H1 (cell line): ENCODE data around the gene LAIR2. TPM values are rescaled to one million over a fixed set of nuclear protein-coding genes. Genes with fewer than 3 reads are reported as not detected.

Experiments used
- CTCF ChIA-PET: fragments of 300-600 bp; sonication (Branson Sonifier 250); formaldehyde crosslinking; loops from one replicate; lab custom pipeline; 2021; ENCODE audit not compliant: partially characterized antibody; lab: Charles Lee
- POLR2A ChIA-PET: fragments of 300-600 bp; sonication (Branson Sonifier 250); formaldehyde crosslinking; loops from one replicate; lab custom pipeline; 2021; ENCODE audit warnings: inconsistent platforms; ENCODE audit not compliant: partially characterized antibody; lab: Charles Lee
- DNase-seq, 2 experiments: peaks; one replicate each; pipeline versions ENCODE4 v3.0.0 to v3.0.0-alpha.2; 2010 to 2022; ENCODE audit warnings: low spot score in 2 of 2, low read depth in 1 of 2, mixed read lengths in 1 of 2
- FAIRE-seq: peaks from 2 replicates; lab custom pipeline; 2011; peaks lifted over from hg19 to GRCh38; lab: Jason Lieb, UNC
- H2AFZ ChIP-seq: 2 replicates; pipeline ENCODE4 v1.8.1; 2012; ENCODE audit warnings: low read length, inconsistent platforms
- H2AK5ac ChIP-seq: 2 replicates; pipeline ENCODE4 v1.6.1; 2013; ENCODE audit warnings: low read depth, low read length
- H2BK120ac ChIP-seq: replicated peaks from 2 replicates; pipeline ENCODE3; 2013; ENCODE audit warnings: low read depth, low read length, inconsistent platforms
- H2BK12ac ChIP-seq: 2 replicates; pipeline ENCODE4 v1.6.1; 2013; ENCODE audit warnings: low read depth, low read length
- H2BK15ac ChIP-seq: 2 replicates; pipeline ENCODE4 v1.6.1; 2013; ENCODE audit warnings: low read length
- H2BK20ac ChIP-seq: 2 replicates; pipeline ENCODE4 v1.6.1; 2013; ENCODE audit warnings: low read length
- H2BK5ac ChIP-seq: 2 replicates; pipeline ENCODE4 v1.6.1; 2013; ENCODE audit warnings: low read depth, low read length
- H3K14ac ChIP-seq: 2 replicates; pipeline ENCODE4 v1.6.1; 2013; ENCODE audit warnings: inconsistent platforms; ENCODE audit not compliant: insufficient read length
- H3K18ac ChIP-seq: 2 replicates; pipeline ENCODE4 v1.6.1; 2013; ENCODE audit warnings: low read length; ENCODE audit errors: extremely low read depth
- H3K23ac ChIP-seq: 2 replicates; pipeline ENCODE4 v1.6.1; 2013; ENCODE audit warnings: inconsistent platforms; ENCODE audit not compliant: insufficient read length
- H3K23me2 ChIP-seq: 2 replicates; pipeline ENCODE4 v1.6.1; 2013; ENCODE audit warnings: low read depth, low read length
- H3K27ac ChIP-seq: 2 replicates; pipeline ENCODE4 v1.6.1; 2011; ENCODE audit warnings: low read depth, low read length, inconsistent platforms
- H3K27me3 ChIP-seq, 4 experiments: replicated peaks in 1 of 4; 1 replicate in 1 of 4; 2 replicates in 3 of 4; pipeline versions ENCODE4 v1.6.1 to v1.8.1; 2011 to 2013; ENCODE audit warnings: low read length in 3 of 4, mild to moderate bottlenecking in 3 of 4, inconsistent platforms in 2 of 4, mixed read lengths in 2 of 4, moderate library complexity in 1 of 4; ENCODE audit not compliant: control insufficient read depth in 3 of 4, insufficient read depth in 3 of 4; ENCODE audit errors: extremely low read depth in 1 of 4
- H3K36me3 ChIP-seq, 4 experiments: 2 replicates each; pipeline versions ENCODE4 v1.6.1 to v1.8.1; 2011 to 2013; ENCODE audit warnings: mild to moderate bottlenecking in 4 of 4, low read length in 3 of 4, moderate library complexity in 2 of 4, control low read depth in 1 of 4, inconsistent platforms in 1 of 4; ENCODE audit not compliant: insufficient read depth in 4 of 4, control insufficient read depth in 2 of 4
- H3K4ac ChIP-seq: replicated peaks from 2 replicates; pipeline ENCODE3; 2013; ENCODE audit warnings: low read length, low read depth, mixed read lengths, inconsistent platforms; ENCODE audit not compliant: insufficient read length
- H3K4me1 ChIP-seq, 4 experiments: replicated peaks in 1 of 4; 1 replicate in 1 of 4; 2 replicates in 3 of 4; pipeline versions ENCODE4 v1.6.1 to v1.8.1; 2011 to 2013; ENCODE audit warnings: low read length in 3 of 4, inconsistent platforms in 2 of 4, mixed read lengths in 1 of 4; ENCODE audit not compliant: insufficient read depth in 4 of 4, control insufficient read depth in 3 of 4
- H3K4me2 ChIP-seq, 2 experiments: 2 replicates each; pipeline versions ENCODE4 v1.6.1 to v1.8.1; 2011 to 2013; ENCODE audit warnings: low read depth in 2 of 2, low read length in 2 of 2, control low read depth in 1 of 2, inconsistent platforms in 1 of 2, mild to moderate bottlenecking in 1 of 2; ENCODE audit not compliant: insufficient read depth in 1 of 2
- H3K4me3 ChIP-seq, 4 experiments: fragments of 200-600, 300-600 bp in 1 of 4; sonication (generic), shearing (Covaris generic), sonication (Bioruptor Twin) in 1 of 4; 2 replicates each; pipeline versions ENCODE4 v1.5.1 to v1.8.1; 2011 to 2016; ENCODE audit warnings: low read length in 4 of 4, low read depth in 3 of 4, control low read depth in 2 of 4, inconsistent platforms in 2 of 4, mild to moderate bottlenecking in 2 of 4, mixed read lengths in 1 of 4, moderate library complexity in 1 of 4; ENCODE audit not compliant: insufficient read depth in 2 of 4; ENCODE audit errors: extremely low read depth in 1 of 4
- H3K56ac ChIP-seq: replicated peaks from 2 replicates; pipeline ENCODE3; 2013; ENCODE audit warnings: low read depth, mild to moderate bottlenecking, mixed read lengths, low read length, inconsistent platforms; ENCODE audit not compliant: insufficient read length
- H3K79me1 ChIP-seq: 2 replicates; pipeline ENCODE4 v1.6.1; 2013; ENCODE audit warnings: low read depth, low read length, control low read depth
- H3K79me2 ChIP-seq, 2 experiments: 2 replicates each; pipeline versions ENCODE4 v1.6.1 to v1.8.1; 2012 to 2013; ENCODE audit warnings: low read length in 2 of 2, mild to moderate bottlenecking in 2 of 2, inconsistent platforms in 1 of 2; ENCODE audit not compliant: insufficient read depth in 2 of 2, control insufficient read depth in 1 of 2
- H3K9ac ChIP-seq, 4 experiments: replicated peaks in 1 of 4; 1 replicate in 1 of 4; 2 replicates in 3 of 4; pipeline versions ENCODE4 v1.6.1 to v1.8.1; 2011 to 2013; ENCODE audit warnings: low read depth in 3 of 4, low read length in 3 of 4, control low read depth in 2 of 4, mild to moderate bottlenecking in 2 of 4, moderate library complexity in 2 of 4, inconsistent platforms in 1 of 4; ENCODE audit errors: extremely low read depth in 1 of 4
- H3K9me3 ChIP-seq, 2 experiments: 2 replicates each; pipeline versions ENCODE4 v1.6.1 to v1.8.1; 2012 to 2013; ENCODE audit warnings: mild to moderate bottlenecking in 2 of 2, moderate library complexity in 2 of 2, control low read depth in 1 of 2, inconsistent platforms in 1 of 2, low read depth in 1 of 2, low read length in 1 of 2, mixed read lengths in 1 of 2; ENCODE audit not compliant: insufficient read depth in 2 of 2
- H4K20me1 ChIP-seq, 2 experiments: replicated peaks in 1 of 2; 2 replicates each; pipeline versions ENCODE3 to v1.8.1; 2011 to 2013; ENCODE audit warnings: inconsistent platforms in 2 of 2, low read length in 2 of 2, mild to moderate bottlenecking in 1 of 2; ENCODE audit not compliant: insufficient read depth in 2 of 2, control insufficient read depth in 1 of 2
- H4K5ac ChIP-seq: 2 replicates; pipeline ENCODE4 v1.6.1; 2013; ENCODE audit warnings: low read length, low read depth, mixed read lengths, inconsistent platforms; ENCODE audit not compliant: insufficient read length
- H4K8ac ChIP-seq: 2 replicates; pipeline ENCODE4 v1.8.0; 2013; ENCODE audit warnings: mild to moderate bottlenecking, moderate library complexity, low read length, inconsistent platforms; ENCODE audit not compliant: insufficient read depth; ENCODE audit errors: extremely low read depth
- H4K91ac ChIP-seq: replicated peaks from 2 replicates; pipeline ENCODE3; 2013; ENCODE audit warnings: low read length, mixed read lengths, inconsistent platforms; ENCODE audit not compliant: insufficient read length
- ASH2L ChIP-seq: fragments of 200-600, 300-600 bp; sonication (generic); IDR thresholded peaks from one replicate; pipeline ENCODE4 v1.7.1; 2017; ENCODE audit warnings: low read length
- BACH1 ChIP-seq: IDR thresholded peaks from 2 replicates; pipeline ENCODE4 v1.6.1; 2012; ENCODE audit warnings: low read length, improper control_type of control experiment
- CEBPB ChIP-seq: IDR thresholded peaks from 2 replicates; pipeline ENCODE4 v1.6.1; 2012; ENCODE audit warnings: low read depth, low read length
- EP300 ChIP-seq, 2 experiments: IDR thresholded peaks; 1 replicate in 1 of 2; 2 replicates in 1 of 2; pipeline ENCODE4 v1.6.1; 2011 to 2012; ENCODE audit warnings: low read depth in 2 of 2, low read length in 2 of 2, mild to moderate bottlenecking in 2 of 2, borderline replicate concordance in 1 of 2, inconsistent platforms in 1 of 2, moderate library complexity in 1 of 2
- HDAC2 ChIP-seq, 2 experiments: fragments of 300-600 bp in 1 of 2; sonication (generic) in 1 of 2; IDR thresholded peaks; 2 replicates each; pipeline ENCODE4 v1.6.1; 2011 to 2012; ENCODE audit warnings: low read depth in 2 of 2, low read length in 2 of 2, mild to moderate bottlenecking in 2 of 2, moderate library complexity in 2 of 2, borderline replicate concordance in 1 of 2, inconsistent platforms in 1 of 2
- NRF1 ChIP-seq: IDR thresholded peaks from 2 replicates; pipeline ENCODE4 v1.6.1; 2011; ENCODE audit warnings: mild to moderate bottlenecking, low read depth, low read length, improper control_type of control experiment
- RNF2 ChIP-seq: fragments of 200-900, 300-1000 bp; sonication (generic); IDR thresholded peaks from 2 replicates; pipeline ENCODE4 v1.7.1; 2016; ENCODE audit warnings: borderline replicate concordance, low read depth, mild to moderate bottlenecking, antibody characterized with exemption, low read length; ENCODE audit not compliant: poor library complexity, severe bottlenecking; ENCODE audit errors: missing control alignments
- SAP30 ChIP-seq: fragments of 300-600 bp; sonication (generic); IDR thresholded peaks from 2 replicates; pipeline ENCODE4 v1.7.1; 2012; ENCODE audit warnings: low read length, moderate library complexity, mild to moderate bottlenecking, inconsistent platforms; ENCODE audit not compliant: insufficient read depth, insufficient replicate concordance
- SIX5 ChIP-seq: IDR thresholded peaks from 2 replicates; pipeline ENCODE4 v1.6.1; 2011; ENCODE audit warnings: mild to moderate bottlenecking, low read depth, low read length
- SP2 ChIP-seq: IDR thresholded peaks from 2 replicates; pipeline ENCODE4 v1.6.1; 2012; ENCODE audit warnings: mild to moderate bottlenecking, low read length, inconsistent platforms
- TBP ChIP-seq: IDR thresholded peaks from 2 replicates; pipeline ENCODE4 v1.6.1; 2011; ENCODE audit warnings: low read depth, low read length, improper control_type of control experiment
- YY1 ChIP-seq: IDR thresholded peaks from 2 replicates; pipeline ENCODE4 v1.6.1; 2011; ENCODE audit warnings: low read depth, mild to moderate bottlenecking, low read length
- WGBS, 2 experiments: shearing (Covaris generic) in 1 of 2; methylation state at CpG; one replicate each; pipeline versions ENCODE4 v1.1.6 to v1.1.7; 2013 to 2015; ENCODE audit warnings: low lambda C conversion rate in 2 of 2, mixed read lengths in 2 of 2, inconsistent platforms in 1 of 2, low coverage in 1 of 2, missing lambda C conversion rate in 1 of 2; ENCODE audit not compliant: insufficient replicate concordance in 2 of 2, insufficient coverage in 1 of 2, insufficient read length in 1 of 2; ENCODE audit errors: extremely low coverage in 1 of 2, missing lambda C conversion rate in 1 of 2; 5-methylcytosine and 5-hydroxymethylcytosine counted together
- polyA plus RNA-seq, 7 experiments: library from polyadenylated mRNA; depleted of rRNA in 3 of 7; stranded (reverse) in 5 of 7; unstranded in 2 of 7; fragments of >200 nt in 5 of 7; fragments of 200-250 nt in 2 of 7; gene quantifications; 1 replicate in 5 of 7; 2 replicates in 1 of 7; 4 replicates in 1 of 7; pipeline versions ENCODE4 v1.2.1 to v1.2.3, GENCODE V29; 2011 to 2013; ENCODE audit warnings: missing spikeins in 2 of 7, mixed read lengths in 2 of 7
- total RNA-seq: library from RNA; stranded (reverse); fragmentation: NEBNext Ultra II Directional; extraction: Animal tissue kit (Norgen Biotek cat#: 25700); gene quantifications from 2 replicates; pipeline ENCODE4 v1.2.1, GENCODE V29; 2021
- TF ChIP-seq, protein P1 (sequence below): IDR thresholded peaks from 2 replicates; pipeline ENCODE4 v1.6.1; 2012; ENCODE audit warnings: low read length, inconsistent platforms

Gene LAIR2
- total and polyA plus RNA-seq, 2 of the 8 experiments (the other 6 are each of a cell fraction or from before 2014, with no cell fraction given) = not detected

DNA sequence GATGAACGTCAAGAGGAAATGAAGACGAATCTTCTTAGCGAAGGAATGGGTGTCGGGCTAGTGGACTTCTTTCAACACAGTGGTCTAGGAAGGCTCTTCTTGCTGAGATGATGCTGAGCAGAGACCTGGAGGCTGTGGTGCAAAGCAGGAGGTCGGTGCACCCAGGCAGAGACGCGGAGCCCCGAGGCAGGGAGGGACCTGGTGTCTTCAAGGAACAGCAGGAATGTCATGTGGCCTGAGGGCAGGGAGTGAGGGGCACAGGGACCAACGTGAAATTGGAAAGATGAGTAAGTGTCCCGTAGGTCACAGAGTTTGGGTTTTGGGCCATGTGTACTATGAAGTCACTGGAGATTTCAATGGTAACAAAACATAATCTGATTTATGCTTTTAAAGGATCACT is 18.2 kb upstream of the LAIR2 start:
- no peak overlapping the region for H2AK5ac ChIP-seq
- CTCF ChIA-PET = no interaction called here
- no peaks in the 10 kb centered on the region for H4K20me1 ChIP-seq
- no peak for TF ChIP-seq SP2
- TF ChIP-seq EP300 (IDR thresholded peaks at IDR 0.05; ENCODE audit: borderline replicate concordance in 1 of 2, low read depth in 2 of 2, low read length in 2 of 2) = no peak
- no peak for TF ChIP-seq RNF2
- no peak for TF ChIP-seq SAP30
- TF ChIP-seq, protein P1, sequence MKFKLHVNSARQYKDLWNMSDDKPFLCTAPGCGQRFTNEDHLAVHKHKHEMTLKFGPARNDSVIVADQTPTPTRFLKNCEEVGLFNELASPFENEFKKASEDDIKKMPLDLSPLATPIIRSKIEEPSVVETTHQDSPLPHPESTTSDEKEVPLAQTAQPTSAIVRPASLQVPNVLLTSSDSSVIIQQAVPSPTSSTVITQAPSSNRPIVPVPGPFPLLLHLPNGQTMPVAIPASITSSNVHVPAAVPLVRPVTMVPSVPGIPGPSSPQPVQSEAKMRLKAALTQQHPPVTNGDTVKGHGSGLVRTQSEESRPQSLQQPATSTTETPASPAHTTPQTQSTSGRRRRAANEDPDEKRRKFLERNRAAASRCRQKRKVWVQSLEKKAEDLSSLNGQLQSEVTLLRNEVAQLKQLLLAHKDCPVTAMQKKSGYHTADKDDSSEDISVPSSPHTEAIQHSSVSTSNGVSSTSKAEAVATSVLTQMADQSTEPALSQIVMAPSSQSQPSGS = no peak
- no peak for TF ChIP-seq ASH2L
- TF ChIP-seq BACH1 = no peak
- no peak for TF ChIP-seq NRF1
- no peak for TF ChIP-seq YY1
- TF ChIP-seq CEBPB = no peak
- TF ChIP-seq SIX5 = no peak
- TF ChIP-seq HDAC2 (IDR thresholded peaks at IDR 0.05; ENCODE audit: borderline replicate concordance in 1 of 2, low read depth in 2 of 2, low read length in 2 of 2) = no peak
- no peak for TF ChIP-seq TBP

More for the DNA sequence above, 18.2 kb upstream of the LAIR2 start:
- Histone ChIP-seq H3K23ac (no peak overlapping the region), H3K79me1 (no peaks in the 10 kb centered on the region), H3K4me2 (no peak overlapping the region), H3K18ac (no peak overlapping the region), H3K23me2 (no peaks in the 10 kb centered on the region), H3K27me3 (no peaks in the 10 kb centered on the region), H2BK12ac (no peak overlapping the region), H3K56ac (no peak overlapping the region), H4K8ac (no peak overlapping the region), H3K14ac (no peak overlapping the region), H3K36me3 (no peaks in the 10 kb centered on the region), H3K9me3 (peaks cover 3 to 26% of the 10 kb centered on the region in 2 experiments; a peak in 3 of 4 replicates), H2BK5ac (no peak overlapping the region), H3K9ac (no peak overlapping the region), H2BK20ac (no peak overlapping the region), H3K4me1 (no peaks in the 10 kb centered on the region), H3K4me3 (no peak overlapping the region), H3K4ac (no peak overlapping the region), H2BK15ac (no peak overlapping the region), H4K91ac (no peak overlapping the region), H2BK120ac (no peak overlapping the region), H3K79me2 (no peaks in the 10 kb centered on the region), H4K5ac (no peak overlapping the region), H3K27ac (no peak overlapping the region), H2AFZ (no peak overlapping the region)
- 84% methylated on average over 10 of the region's 10 CpGs; no CpG with 5 or more reads in 1 of the 2 experiments for WGBS, 2 experiments
- FAIRE-seq (no peak), DNase-seq (no peak)
- POLR2A ChIA-PET = no interaction called here
